GM19025 (cell line): Measurements from ENCODE around the gene POLA2.
"Not testable (repeated sequence)": the region's sequence is repeated elsewhere in the genome, so short reads cannot be mapped to it uniquely, and the experiment has no call there.

Experiments used
- ATAC-seq: cut with Tn5 transposase; IDR thresholded peaks from one replicate; pipeline ENCODE4 v1.9.1; 2021; ENCODE audit warnings: mild to moderate bottlenecking, low read depth, moderate library complexity; ENCODE audit not compliant: unreplicated experiment

POLA2 gene

DNA sequence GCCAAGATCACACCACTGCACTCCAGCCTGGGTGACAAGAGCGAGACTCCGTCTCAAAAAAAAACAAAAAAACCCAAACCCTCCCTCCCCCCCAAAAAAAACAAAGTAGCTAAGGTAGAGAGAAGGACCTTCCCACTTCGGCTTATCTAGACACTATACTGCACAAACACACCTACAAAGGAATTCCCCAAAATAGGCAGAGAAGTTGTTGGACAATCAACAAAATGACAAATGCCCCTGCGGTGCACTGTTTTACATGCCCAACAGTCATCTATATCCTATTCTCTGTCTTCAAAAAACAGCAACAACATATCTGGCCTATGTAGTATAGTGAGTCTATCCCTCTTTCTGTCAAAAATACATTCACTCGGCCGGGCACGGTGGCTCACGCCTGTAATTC is 65.3 kb downstream of the POLA2 start:
- no peak for ATAC-seq

DNA sequence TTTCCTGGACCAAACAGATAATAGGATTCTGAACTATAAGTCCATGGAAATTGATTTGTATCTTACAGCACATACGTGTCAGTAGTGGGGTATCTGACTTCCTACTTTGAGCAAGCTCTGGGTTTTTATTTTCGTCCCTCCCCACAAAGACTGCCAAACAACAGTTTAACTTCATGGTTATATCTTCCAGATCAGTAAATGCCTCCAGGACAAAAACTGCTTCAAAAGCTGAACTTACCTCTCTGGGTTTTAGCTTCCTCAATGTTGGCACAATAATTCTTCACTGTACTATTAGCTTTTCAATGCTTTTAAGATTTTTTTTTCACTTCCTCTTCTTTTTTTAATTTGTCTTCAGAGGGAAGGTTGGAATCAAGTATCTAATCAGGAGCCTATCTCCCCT is 67.7 kb downstream of the POLA2 start:
- ATAC-seq: no peak

GRCh38 chr11:65329944-65330403 is 68.2 kb downstream of the POLA2 start:
- no peak for ATAC-seq

DNA sequence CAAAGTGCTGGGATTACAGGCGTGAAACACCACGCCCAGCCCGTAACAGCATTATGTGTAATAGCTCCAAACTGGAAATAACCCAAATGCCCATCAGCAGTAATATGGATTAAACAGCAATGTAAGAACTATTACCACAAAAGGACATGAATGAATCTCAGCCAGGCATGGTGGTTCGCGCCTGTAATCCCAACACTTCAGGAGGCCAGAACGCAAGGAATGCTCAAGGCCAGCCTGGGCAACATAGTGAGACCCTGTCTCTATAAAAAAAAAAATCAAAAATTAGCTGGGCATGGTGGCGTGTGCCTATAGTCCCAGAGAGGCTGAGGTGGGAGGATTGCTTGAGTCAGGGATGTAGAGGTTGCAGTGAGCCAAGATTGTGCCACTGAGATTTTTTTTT is 68.8 kb downstream of the POLA2 start:
- no peak for ATAC-seq

DNA sequence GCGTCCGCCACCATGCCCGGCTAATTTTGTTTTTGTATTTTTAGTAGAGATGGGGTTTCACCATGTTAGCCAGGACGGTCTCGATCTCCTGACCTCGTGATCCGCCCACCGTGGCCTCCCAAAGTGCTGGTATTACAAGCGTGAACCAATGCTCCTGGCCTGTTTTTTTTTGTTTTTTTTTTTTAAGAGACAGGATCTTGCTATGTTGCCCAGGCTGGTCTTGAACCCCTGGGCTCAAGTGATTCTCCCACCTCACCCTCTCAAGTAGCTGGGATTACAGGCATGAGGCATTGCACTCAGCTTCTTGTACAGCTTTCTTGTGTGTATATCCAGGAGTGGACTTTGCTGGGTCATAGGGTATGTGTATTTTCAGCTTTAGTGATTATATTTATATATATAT is 70.8 kb downstream of the POLA2 start:
- ATAC-seq: not testable (repeated sequence)

DNA sequence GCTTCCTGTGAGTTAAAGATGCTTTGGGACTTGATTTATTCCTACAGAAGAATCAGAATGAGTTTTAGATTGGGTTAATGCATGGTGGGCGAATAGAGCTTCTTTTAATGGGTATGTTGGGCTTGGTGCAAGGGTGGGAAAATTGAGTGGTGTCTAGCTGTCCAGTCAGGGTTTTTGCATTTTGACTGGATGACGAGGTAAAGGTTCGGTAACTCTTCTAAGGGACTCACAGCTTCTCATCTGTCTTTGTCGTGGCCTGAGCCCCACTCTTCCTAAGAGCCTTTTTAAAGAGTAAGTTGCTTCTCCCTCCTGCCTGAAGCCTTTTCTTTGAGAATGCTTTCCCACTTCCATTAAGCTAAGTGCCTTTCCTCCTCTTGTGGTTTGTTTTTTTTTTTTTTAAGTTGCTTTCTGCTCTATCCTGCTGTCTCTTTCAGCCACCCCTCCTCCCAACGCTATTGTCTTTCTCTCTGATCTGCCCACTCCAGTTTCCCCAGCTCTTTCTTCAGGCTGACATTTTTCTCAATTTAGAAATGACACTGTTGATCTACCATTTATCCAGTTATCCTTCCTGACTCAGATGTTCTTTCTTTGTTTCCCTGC is 73.0 kb downstream of the POLA2 start:
- ATAC-seq: no peak

GRCh38 chr11:65338676-65339075 is 76.9 kb downstream of the POLA2 start:
- ATAC-seq: no peak

DNA sequence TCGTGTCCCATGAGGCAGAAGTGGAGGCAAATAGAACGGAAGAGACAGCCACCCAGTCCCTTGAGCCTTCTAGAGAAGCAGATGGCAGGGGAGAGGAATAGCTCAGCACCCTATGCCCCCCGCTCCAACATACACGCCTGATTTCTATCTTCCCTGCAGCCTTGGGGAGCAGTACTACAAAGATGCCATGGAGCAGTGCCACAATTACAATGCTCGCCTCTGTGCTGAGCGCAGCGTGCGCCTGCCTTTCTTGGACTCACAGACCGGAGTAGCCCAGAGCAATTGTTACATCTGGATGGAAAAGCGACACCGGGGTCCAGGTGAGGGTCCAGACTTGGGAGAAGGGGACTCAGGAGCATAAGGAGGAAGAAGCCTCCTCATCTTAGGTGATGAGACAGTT is 78.5 kb downstream of the POLA2 start:
- no peak for ATAC-seq

- no peak for ATAC-seq
Observed at GRCh38 chr11:65341856-65342255, 80.1 kb downstream of the POLA2 start.
